MM.1S (cell line): ENCODE data around the gene DAB2IP.

Experiments
- EZH2 ChIP-seq: fragments of 300-600 bp; sonication (generic); optimal IDR thresholded peaks from 2 replicates; pipeline ENCODE3; 2017; ENCODE audit warnings: low read depth, mild to moderate bottlenecking, antibody characterized with exemption, low read length, mixed read lengths
- TF ChIP-seq, protein P1 (sequence below): fragments of 300-600 bp; sonication (generic); IDR thresholded peaks from 2 replicates; pipeline ENCODE4 v1.5.1; 2016; ENCODE audit warnings: antibody characterized with exemption, low read length, mixed read lengths

DNA sequence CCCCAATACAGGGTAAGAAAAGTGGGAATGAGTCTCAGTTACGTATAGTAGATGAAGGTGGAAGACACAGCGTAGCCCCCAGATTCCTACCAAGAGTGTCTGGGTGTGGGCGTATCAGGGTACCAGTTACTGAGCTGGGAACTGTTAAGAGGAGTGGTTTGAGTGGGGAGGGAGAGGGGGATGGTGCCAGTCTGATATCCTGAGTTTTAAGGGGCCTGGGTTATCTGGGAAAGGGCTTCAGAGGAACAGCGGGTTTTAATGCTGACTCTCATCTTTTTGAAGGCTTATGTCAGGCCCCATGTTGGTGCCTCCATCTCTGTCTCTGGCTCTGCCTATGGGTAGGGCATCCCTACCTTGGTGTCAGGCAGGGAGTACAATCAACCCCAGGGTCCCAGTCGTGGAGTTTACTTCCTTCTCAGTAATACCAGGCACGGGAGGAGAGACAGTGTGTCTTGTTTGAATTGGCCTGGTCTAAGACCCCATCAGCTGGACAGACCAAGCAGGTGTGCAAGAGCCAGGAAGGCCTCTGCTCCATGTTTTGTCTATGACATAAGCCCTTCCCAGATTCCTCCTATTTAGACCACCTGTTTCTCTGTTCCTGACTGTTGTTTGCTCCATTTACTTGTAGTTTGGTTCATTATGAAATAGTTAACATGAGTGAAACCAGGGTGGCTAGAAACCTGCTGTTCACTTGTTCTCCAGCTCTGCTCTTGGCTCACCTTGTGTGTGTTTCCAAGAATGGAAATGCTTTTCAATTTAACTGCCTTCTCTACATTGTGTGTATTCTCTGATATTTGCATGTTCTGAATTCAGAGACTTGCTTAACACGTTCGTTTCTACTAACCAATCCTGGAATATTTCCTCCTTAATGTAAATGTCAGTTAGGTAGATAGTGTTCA, 125.6 kb downstream of the DAB2IP start:
- TF ChIP-seq, protein P1, sequence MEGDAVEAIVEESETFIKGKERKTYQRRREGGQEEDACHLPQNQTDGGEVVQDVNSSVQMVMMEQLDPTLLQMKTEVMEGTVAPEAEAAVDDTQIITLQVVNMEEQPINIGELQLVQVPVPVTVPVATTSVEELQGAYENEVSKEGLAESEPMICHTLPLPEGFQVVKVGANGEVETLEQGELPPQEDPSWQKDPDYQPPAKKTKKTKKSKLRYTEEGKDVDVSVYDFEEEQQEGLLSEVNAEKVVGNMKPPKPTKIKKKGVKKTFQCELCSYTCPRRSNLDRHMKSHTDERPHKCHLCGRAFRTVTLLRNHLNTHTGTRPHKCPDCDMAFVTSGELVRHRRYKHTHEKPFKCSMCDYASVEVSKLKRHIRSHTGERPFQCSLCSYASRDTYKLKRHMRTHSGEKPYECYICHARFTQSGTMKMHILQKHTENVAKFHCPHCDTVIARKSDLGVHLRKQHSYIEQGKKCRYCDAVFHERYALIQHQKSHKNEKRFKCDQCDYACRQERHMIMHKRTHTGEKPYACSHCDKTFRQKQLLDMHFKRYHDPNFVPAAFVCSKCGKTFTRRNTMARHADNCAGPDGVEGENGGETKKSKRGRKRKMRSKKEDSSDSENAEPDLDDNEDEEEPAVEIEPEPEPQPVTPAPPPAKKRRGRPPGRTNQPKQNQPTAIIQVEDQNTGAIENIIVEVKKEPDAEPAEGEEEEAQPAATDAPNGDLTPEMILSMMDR, result no peak
- no peak for TF ChIP-seq EZH2
